NT2/D1 (cell line): ENCODE results near the gene HSF2BP.

Source experiments
- DNase-seq: peaks from one replicate; pipeline ENCODE4 v3.0.0-alpha.2; 2011; ENCODE audit warnings: low read depth, low spot score
- H3K27me3 ChIP-seq: 2 replicates; pipeline ENCODE4 v1.6.0; 2011; ENCODE audit warnings: mild to moderate bottlenecking; ENCODE audit not compliant: insufficient read length, insufficient read depth
- H3K36me3 ChIP-seq: 2 replicates; pipeline ENCODE4 v1.6.1; 2011; ENCODE audit warnings: mild to moderate bottlenecking, low read length, mixed read lengths; ENCODE audit not compliant: insufficient read depth, insufficient read length
- H3K4me1 ChIP-seq: 2 replicates; pipeline ENCODE4 v1.5.1; 2011; ENCODE audit not compliant: insufficient read depth, insufficient read length
- H3K4me3 ChIP-seq: 2 replicates; pipeline ENCODE4 v1.5.1; 2011; ENCODE audit warnings: low read depth; ENCODE audit not compliant: insufficient read length
- H3K9ac ChIP-seq: 2 replicates; pipeline ENCODE4 v1.6.0; 2011; ENCODE audit warnings: low read depth; ENCODE audit not compliant: insufficient read length
- H3K9me3 ChIP-seq: 2 replicates; pipeline ENCODE4 v1.5.1; 2011; ENCODE audit warnings: mild to moderate bottlenecking, low read length; ENCODE audit not compliant: insufficient read depth
- SUZ12 ChIP-seq: IDR thresholded peaks from 2 replicates; pipeline ENCODE4 v1.6.1; 2011; ENCODE audit not compliant: insufficient read length, insufficient read depth; ENCODE audit errors: extremely low read depth
- YY1 ChIP-seq: IDR thresholded peaks from 2 replicates; pipeline ENCODE4 v1.6.1; 2011; ENCODE audit not compliant: insufficient read length, insufficient read depth
- ZNF274 ChIP-seq: IDR thresholded peaks from 2 replicates; pipeline ENCODE4 v1.6.1; 2011; ENCODE audit warnings: mild to moderate bottlenecking, low read depth, low read length

Gene HSF2BP

GRCh38 chr21:43605320-43606215 is 53.7 kb downstream of the HSF2BP start:
- no peak overlapping the region for H3K4me3 ChIP-seq
- TF ChIP-seq SUZ12 (no peak), YY1 (no peak), ZNF274 (no peak)
- H3K27me3 ChIP-seq, result no peaks in the 10 kb centered on the region
- peaks cover 3% of the 10 kb centered on the region for H3K4me1 ChIP-seq
- no peaks in the 10 kb centered on the region for H3K9me3 ChIP-seq
- H3K9ac ChIP-seq, result no peak overlapping the region
- no peak for DNase-seq
- no peaks in the 10 kb centered on the region for H3K36me3 ChIP-seq

- H3K27me3 ChIP-seq, result no peaks in the 10 kb centered on the region
- H3K36me3 ChIP-seq, result no peaks in the 10 kb centered on the region
- DNase-seq, result no peak
- no peak overlapping the region for H3K9ac ChIP-seq
- no peak overlapping the region for H3K4me3 ChIP-seq
- peaks cover 3% of the 10 kb centered on the region for H3K4me1 ChIP-seq
- H3K9me3 ChIP-seq, result no peaks in the 10 kb centered on the region
- TF ChIP-seq YY1 (no peak), SUZ12 (no peak), ZNF274 (no peak)
These were observed 54.6 kb downstream of the HSF2BP start for GRCh38 chr21:43604505-43605204.

GRCh38 chr21:43603641-43604504 is 55.4 kb downstream of the HSF2BP start:
- Histone ChIP-seq H3K36me3 (no peaks in the 10 kb centered on the region), H3K9me3 (no peaks in the 10 kb centered on the region), H3K9ac (no peak overlapping the region), H3K4me3 (no peak overlapping the region), H3K4me1 (peaks cover 3% of the 10 kb centered on the region), H3K27me3 (no peaks in the 10 kb centered on the region)
- no peak for DNase-seq
- TF ChIP-seq ZNF274, result no peak
- TF ChIP-seq YY1, result no peak
- no peak for TF ChIP-seq SUZ12

- Histone ChIP-seq H3K9me3 (no peaks in the 10 kb centered on the region), H3K36me3 (no peaks in the 10 kb centered on the region), H3K4me3 (no peak overlapping the region), H3K9ac (no peak overlapping the region), H3K4me1 (peaks cover 3% of the 10 kb centered on the region), H3K27me3 (no peaks in the 10 kb centered on the region)
- TF ChIP-seq ZNF274 (no peak), YY1 (no peak), SUZ12 (no peak)
- no peak for DNase-seq
These were observed 56.1 kb downstream of the HSF2BP start for GRCh38 chr21:43603233-43603626.

- TF ChIP-seq ZNF274 (no peak), SUZ12 (no peak), YY1 (no peak)
- H3K4me1 ChIP-seq, result peaks cover 3% of the 10 kb centered on the region
- H3K9ac ChIP-seq, result no peak overlapping the region
- no peaks in the 10 kb centered on the region for H3K9me3 ChIP-seq
- no peaks in the 10 kb centered on the region for H3K36me3 ChIP-seq
- H3K27me3 ChIP-seq, result no peaks in the 10 kb centered on the region
- DNase-seq, result no peak
- no peak overlapping the region for H3K4me3 ChIP-seq
These were observed 56.7 kb downstream of the HSF2BP start for GRCh38 chr21:43602266-43603232.

GRCh38 chr21:43600642-43601402 is 58.5 kb downstream of the HSF2BP start:
- Histone ChIP-seq H3K36me3 (no peaks in the 10 kb centered on the region), H3K27me3 (no peaks in the 10 kb centered on the region), H3K9ac (no peak overlapping the region), H3K9me3 (no peaks in the 10 kb centered on the region), H3K4me1 (no peaks in the 10 kb centered on the region), H3K4me3 (no peak overlapping the region)
- no peak for DNase-seq
- TF ChIP-seq ZNF274 (no peak), YY1 (no peak)
